ENCODE data around the gene NRAS.

GRCh38 chr1:114718661-114719423 is 2.3 kb upstream of the NRAS start:
- TF ChIP-seq CTCF (IDR thresholded peaks at IDR 0.05 in 2 of 3, conservative IDR thresholded peaks at IDR 0.05 in 1 of 3; ENCODE audit: borderline replicate concordance in 1 of 3, insufficient read depth in 1 of 3, low read depth in 2 of 3, low read length in 2 of 3) (no peak), ZFX (IDR thresholded peaks at IDR 0.05) (no peak), EZH2 (IDR thresholded peaks at IDR 0.05) (no peak)
